Measurements from ENCODE around the gene NAP1L1.

GRCh38 chr12:76065917-76066316 is 18.6 kb downstream of the NAP1L1 start:
- TF ChIP-seq POLR2A (IDR thresholded peaks at IDR 0.05) = no peak
- TF ChIP-seq CTCF (IDR thresholded peaks at IDR 0.05) = no peak

All from uterus (tissue), 2 donors.